ENCODE measurements around the gene RND1. TPM values are rescaled to one million over a fixed set of nuclear protein-coding genes. Genes with fewer than 3 reads are reported as not detected.
A peak's percentile ranks its signal among the peaks of the same experiment; 100 is the strongest.

RND1 gene
- total and polyA plus RNA-seq, 2 of the 13 experiments (the other 11 are each of a cell fraction or from before 2014, with no cell fraction given), result 1.8 to 1.9 TPM

DNA sequence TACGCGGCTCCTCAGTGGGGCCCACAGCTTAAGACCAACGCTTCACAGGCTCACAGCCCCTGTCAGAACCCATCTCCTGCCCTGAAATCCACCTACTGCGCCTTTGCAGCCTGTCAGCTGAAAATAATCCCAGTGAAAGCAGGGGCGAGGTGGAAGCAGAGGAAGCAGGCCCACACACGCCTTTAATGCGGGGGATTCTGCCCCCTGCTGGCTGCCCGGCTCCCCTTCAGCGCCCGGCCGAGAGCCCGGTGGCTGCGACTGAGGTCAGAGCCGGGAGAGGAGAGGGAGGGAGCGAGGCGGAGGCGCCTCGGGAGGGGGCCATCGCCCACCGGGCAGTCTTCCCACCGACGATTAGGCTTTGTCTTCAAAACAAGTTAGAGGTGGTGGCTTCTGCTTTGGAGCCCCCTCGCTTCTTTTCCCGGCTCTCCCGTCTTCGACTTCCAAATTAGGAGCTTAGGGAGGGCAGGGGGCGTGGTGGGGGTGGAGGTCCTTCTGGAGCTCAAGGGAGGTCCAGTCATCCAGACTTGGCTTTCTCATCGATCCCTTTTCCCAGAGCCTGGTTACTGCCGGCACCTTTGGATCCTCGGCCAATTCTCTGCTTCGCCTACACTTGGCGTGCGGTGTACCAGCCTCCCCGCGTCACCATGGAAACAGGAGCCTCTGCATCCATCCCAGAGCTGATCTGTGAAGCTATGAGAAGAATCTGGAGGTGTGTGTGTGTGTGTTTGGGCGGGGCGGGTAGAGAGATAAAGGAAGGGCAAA lies 25.2 kb upstream of the RND1 start (continued):
- TF ChIP-seq TMF1 (CRISPR knock-in tag; IDR thresholded peaks at IDR 0.05; ENCODE audit: low read depth), result no peak
- TF ChIP-seq, protein P1, sequence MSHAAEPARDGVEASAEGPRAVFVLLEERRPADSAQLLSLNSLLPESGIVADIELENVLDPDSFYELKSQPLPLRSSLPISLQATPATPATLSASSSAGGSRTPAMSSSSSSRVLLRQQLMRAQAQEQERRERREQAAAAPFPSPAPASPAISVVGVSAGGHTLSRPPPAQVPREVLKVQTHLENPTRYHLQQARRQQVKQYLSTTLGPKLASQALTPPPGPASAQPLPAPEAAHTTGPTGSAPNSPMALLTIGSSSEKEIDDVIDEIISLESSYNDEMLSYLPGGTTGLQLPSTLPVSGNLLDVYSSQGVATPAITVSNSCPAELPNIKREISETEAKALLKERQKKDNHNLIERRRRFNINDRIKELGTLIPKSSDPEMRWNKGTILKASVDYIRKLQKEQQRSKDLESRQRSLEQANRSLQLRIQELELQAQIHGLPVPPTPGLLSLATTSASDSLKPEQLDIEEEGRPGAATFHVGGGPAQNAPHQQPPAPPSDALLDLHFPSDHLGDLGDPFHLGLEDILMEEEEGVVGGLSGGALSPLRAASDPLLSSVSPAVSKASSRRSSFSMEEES (CRISPR knock-in tag; IDR thresholded peaks at IDR 0.05), result no peak
- peak; percentile 77 for TF ChIP-seq SMC3 (IDR thresholded peaks at IDR 0.05; ENCODE audit: low read length)
- TF ChIP-seq ZNF709 (CRISPR knock-in tag; IDR thresholded peaks at IDR 0.05), result no peak
- TF ChIP-seq ZNF354B (CRISPR knock-in tag; IDR thresholded peaks at IDR 0.05), result no peak
- TF ChIP-seq, protein P2, sequence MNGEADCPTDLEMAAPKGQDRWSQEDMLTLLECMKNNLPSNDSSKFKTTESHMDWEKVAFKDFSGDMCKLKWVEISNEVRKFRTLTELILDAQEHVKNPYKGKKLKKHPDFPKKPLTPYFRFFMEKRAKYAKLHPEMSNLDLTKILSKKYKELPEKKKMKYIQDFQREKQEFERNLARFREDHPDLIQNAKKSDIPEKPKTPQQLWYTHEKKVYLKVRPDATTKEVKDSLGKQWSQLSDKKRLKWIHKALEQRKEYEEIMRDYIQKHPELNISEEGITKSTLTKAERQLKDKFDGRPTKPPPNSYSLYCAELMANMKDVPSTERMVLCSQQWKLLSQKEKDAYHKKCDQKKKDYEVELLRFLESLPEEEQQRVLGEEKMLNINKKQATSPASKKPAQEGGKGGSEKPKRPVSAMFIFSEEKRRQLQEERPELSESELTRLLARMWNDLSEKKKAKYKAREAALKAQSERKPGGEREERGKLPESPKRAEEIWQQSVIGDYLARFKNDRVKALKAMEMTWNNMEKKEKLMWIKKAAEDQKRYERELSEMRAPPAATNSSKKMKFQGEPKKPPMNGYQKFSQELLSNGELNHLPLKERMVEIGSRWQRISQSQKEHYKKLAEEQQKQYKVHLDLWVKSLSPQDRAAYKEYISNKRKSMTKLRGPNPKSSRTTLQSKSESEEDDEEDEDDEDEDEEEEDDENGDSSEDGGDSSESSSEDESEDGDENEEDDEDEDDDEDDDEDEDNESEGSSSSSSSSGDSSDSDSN (CRISPR knock-in tag; IDR thresholded peaks at IDR 0.05), result no peak; the same call in 1 of the 2 replicates
- no peak for TF ChIP-seq ZNF232 (CRISPR knock-in tag; IDR thresholded peaks at IDR 0.05; ENCODE audit: borderline replicate concordance)
- no peak for TF ChIP-seq MED13 (CRISPR knock-in tag; IDR thresholded peaks at IDR 0.05)
- no peak for TF ChIP-seq ZNF12 (CRISPR knock-in tag; IDR thresholded peaks at IDR 0.05)
- TF ChIP-seq ZNF20 (CRISPR knock-in tag; IDR thresholded peaks at IDR 0.05), result no peak
- TF ChIP-seq, protein P3, sequence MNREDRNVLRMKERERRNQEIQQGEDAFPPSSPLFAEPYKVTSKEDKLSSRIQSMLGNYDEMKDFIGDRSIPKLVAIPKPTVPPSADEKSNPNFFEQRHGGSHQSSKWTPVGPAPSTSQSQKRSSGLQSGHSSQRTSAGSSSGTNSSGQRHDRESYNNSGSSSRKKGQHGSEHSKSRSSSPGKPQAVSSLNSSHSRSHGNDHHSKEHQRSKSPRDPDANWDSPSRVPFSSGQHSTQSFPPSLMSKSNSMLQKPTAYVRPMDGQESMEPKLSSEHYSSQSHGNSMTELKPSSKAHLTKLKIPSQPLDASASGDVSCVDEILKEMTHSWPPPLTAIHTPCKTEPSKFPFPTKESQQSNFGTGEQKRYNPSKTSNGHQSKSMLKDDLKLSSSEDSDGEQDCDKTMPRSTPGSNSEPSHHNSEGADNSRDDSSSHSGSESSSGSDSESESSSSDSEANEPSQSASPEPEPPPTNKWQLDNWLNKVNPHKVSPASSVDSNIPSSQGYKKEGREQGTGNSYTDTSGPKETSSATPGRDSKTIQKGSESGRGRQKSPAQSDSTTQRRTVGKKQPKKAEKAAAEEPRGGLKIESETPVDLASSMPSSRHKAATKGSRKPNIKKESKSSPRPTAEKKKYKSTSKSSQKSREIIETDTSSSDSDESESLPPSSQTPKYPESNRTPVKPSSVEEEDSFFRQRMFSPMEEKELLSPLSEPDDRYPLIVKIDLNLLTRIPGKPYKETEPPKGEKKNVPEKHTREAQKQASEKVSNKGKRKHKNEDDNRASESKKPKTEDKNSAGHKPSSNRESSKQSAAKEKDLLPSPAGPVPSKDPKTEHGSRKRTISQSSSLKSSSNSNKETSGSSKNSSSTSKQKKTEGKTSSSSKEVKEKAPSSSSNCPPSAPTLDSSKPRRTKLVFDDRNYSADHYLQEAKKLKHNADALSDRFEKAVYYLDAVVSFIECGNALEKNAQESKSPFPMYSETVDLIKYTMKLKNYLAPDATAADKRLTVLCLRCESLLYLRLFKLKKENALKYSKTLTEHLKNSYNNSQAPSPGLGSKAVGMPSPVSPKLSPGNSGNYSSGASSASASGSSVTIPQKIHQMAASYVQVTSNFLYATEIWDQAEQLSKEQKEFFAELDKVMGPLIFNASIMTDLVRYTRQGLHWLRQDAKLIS (CRISPR knock-in tag; IDR thresholded peaks at IDR 0.05), result no peak
- no peak; the same call in 1 of the 2 replicates for TF ChIP-seq ZNF891 (CRISPR knock-in tag; IDR thresholded peaks at IDR 0.05)
- no peak for TF ChIP-seq PCBP2 (optimal IDR thresholded peaks at IDR 0.05; ENCODE audit: low read depth, low read length, poor library complexity, severe bottlenecking)
- 0 out of 2 replicates have a peak, but pooled peaks have one; percentile 65 for TF ChIP-seq ZNF614 (CRISPR knock-in tag; IDR thresholded peaks at IDR 0.05; ENCODE audit: borderline replicate concordance)
- TF ChIP-seq KDM2A (CRISPR knock-in tag; IDR thresholded peaks at IDR 0.05; ENCODE audit: borderline replicate concordance, low read depth), result peak; percentile 85
- no peak for TF ChIP-seq NFATC3 (CRISPR knock-in tag; IDR thresholded peaks at IDR 0.05)
- TF ChIP-seq SRF (IDR thresholded peaks at IDR 0.05; ENCODE audit: low read depth, low read length), result no peak
- no peak for TF ChIP-seq HOXA5 (CRISPR knock-in tag; IDR thresholded peaks at IDR 0.05)

Measured in HepG2 (cell line).